SK-N-SH treated with all-trans-retinoic acid at 6 μM for 48 hours (cell line): Measurements from ENCODE around the gene TLL2.
A peak's percentile ranks its signal among the peaks of the same experiment; 100 is the strongest.

Experiments
- ATAC-seq: fragments of 200-7000 bp; cut with Tn5 transposase; 3 replicates; pipeline ENCODE4 v1.9.1; 2020; ENCODE audit warnings: mild to moderate bottlenecking, moderate library complexity
- ARNTL ChIP-seq: fragments of 450-650 bp; formaldehyde crosslinking; IDR thresholded peaks from 2 replicates; pipeline ENCODE4 v1.5.0; 2020; ENCODE audit warnings: low read depth, mild to moderate bottlenecking, moderate library complexity, borderline replicate concordance
- CSDC2 ChIP-seq: fragments of 250-450 bp; sonication (Bioruptor Pico); IDR thresholded peaks from 2 replicates; pipeline ENCODE4 v1.5.0; 2020; ENCODE audit warnings: mild to moderate bottlenecking, moderate library complexity
- CSRNP3 ChIP-seq: fragments of 250-450 bp; sonication (Bioruptor Pico); IDR thresholded peaks from 2 replicates; pipeline ENCODE4 v1.5.1; 2021; ENCODE audit warnings: mild to moderate bottlenecking, moderate library complexity
- ESRRG ChIP-seq: fragments of 250-450 bp; sonication (Bioruptor Pico); IDR thresholded peaks from 2 replicates; pipeline ENCODE4 v1.6.1; 2021; ENCODE audit warnings: mild to moderate bottlenecking
- GLIS3 ChIP-seq: fragments of 250-450 bp; sonication (Bioruptor Pico); IDR thresholded peaks from 2 replicates; pipeline ENCODE4 v1.5.0; 2020; ENCODE audit warnings: mild to moderate bottlenecking, moderate library complexity
- ISL1 ChIP-seq: fragments of 250-450 bp; sonication (Bioruptor Pico); IDR thresholded peaks from 2 replicates; pipeline ENCODE4 v2.1.2; 2022; ENCODE audit warnings: mild to moderate bottlenecking, moderate library complexity
- OSR1 ChIP-seq: fragments of 250-450 bp; sonication (Bioruptor Pico); IDR thresholded peaks from 2 replicates; pipeline ENCODE4 v1.8.0; 2022; ENCODE audit warnings: moderate library complexity, mild to moderate bottlenecking, inconsistent platforms
- PATZ1 ChIP-seq: fragments of 250-450 bp; sonication (Bioruptor Pico); IDR thresholded peaks from 2 replicates; pipeline ENCODE4 v1.8.0; 2020; ENCODE audit warnings: mild to moderate bottlenecking, moderate library complexity, borderline replicate concordance
- PPARA ChIP-seq: fragments of 250-450 bp; sonication (Bioruptor Pico); IDR thresholded peaks from 2 replicates; pipeline ENCODE4 v1.5.0; 2020; ENCODE audit warnings: mild to moderate bottlenecking, borderline replicate concordance
- RARB ChIP-seq: fragments of 250-450 bp; sonication (Bioruptor Pico); IDR thresholded peaks from 2 replicates; pipeline ENCODE4 v1.8.0; 2021; ENCODE audit warnings: mild to moderate bottlenecking, moderate library complexity
- SNAI2 ChIP-seq: fragments of 250-450 bp; sonication (Bioruptor Pico); IDR thresholded peaks from 2 replicates; pipeline ENCODE4 v1.5.0; 2020; ENCODE audit warnings: mild to moderate bottlenecking, moderate library complexity
- TCF4 ChIP-seq: fragments of 250-450 bp; sonication (Bioruptor Pico); IDR thresholded peaks from 2 replicates; pipeline ENCODE4 v1.8.0; 2021; ENCODE audit warnings: mild to moderate bottlenecking, moderate library complexity, borderline replicate concordance
- TOX ChIP-seq: fragments of 250-450 bp; sonication (Bioruptor Pico); IDR thresholded peaks from 2 replicates; pipeline ENCODE4 v1.8.0; 2021; ENCODE audit warnings: mild to moderate bottlenecking, moderate library complexity, borderline replicate concordance
- TSHZ2 ChIP-seq: fragments of 250-450 bp; sonication (Bioruptor Pico); IDR thresholded peaks from 2 replicates; pipeline ENCODE4 v1.5.0; 2020; ENCODE audit warnings: mild to moderate bottlenecking, moderate library complexity
- ZFP3 ChIP-seq: fragments of 250-450 bp; sonication (Bioruptor Pico); IDR thresholded peaks from 2 replicates; pipeline ENCODE4 v1.5.0; 2020; ENCODE audit warnings: mild to moderate bottlenecking, moderate library complexity
- ZFP30 ChIP-seq: fragments of 450-650 bp; formaldehyde crosslinking; IDR thresholded peaks from 2 replicates; pipeline ENCODE4 v1.5.0; 2022; ENCODE audit warnings: mild to moderate bottlenecking, moderate library complexity
- ZNF565 ChIP-seq: fragments of 450-650 bp; formaldehyde crosslinking; conservative IDR thresholded peaks from 2 replicates; pipeline ENCODE4 v1.5.0; 2020; ENCODE audit warnings: low read depth, mild to moderate bottlenecking, moderate library complexity
- ZNF70 ChIP-seq: fragments of 450-650 bp; formaldehyde crosslinking; IDR thresholded peaks from 2 replicates; pipeline ENCODE4 v1.5.0; 2020; ENCODE audit warnings: mild to moderate bottlenecking, moderate library complexity
- ZNF8 ChIP-seq: fragments of 450-650 bp; formaldehyde crosslinking; IDR thresholded peaks from 2 replicates; pipeline ENCODE4 v1.5.0; 2020; ENCODE audit warnings: mild to moderate bottlenecking, moderate library complexity
- TF ChIP-seq, protein P1 (sequence below): fragments of 250-450 bp; sonication (Bioruptor Pico); IDR thresholded peaks from 2 replicates; pipeline ENCODE4 v1.8.0; 2021; ENCODE audit warnings: low read depth, mild to moderate bottlenecking, moderate library complexity, borderline replicate concordance

The TLL2 gene

GRCh38 chr10:96415150-96415890 lies 98.4 kb downstream of the TLL2 start:
- TF ChIP-seq ZFP3 (peak; percentile 95), CSDC2 (CRISPR knock-in tag) (no peak)
- ATAC-seq = no peak

GRCh38 chr10:96414303-96414702 lies 99.4 kb downstream of the TLL2 start:
- ATAC-seq = no peak
- TF ChIP-seq GLIS3 (CRISPR knock-in tag) = no peak

- no peak for ATAC-seq
Observed at GRCh38 chr10:96413151-96413787, 100.5 kb downstream of the TLL2 start.

GRCh38 chr10:96411716-96412320 lies 101.9 kb downstream of the TLL2 start:
- TF ChIP-seq CSDC2 (CRISPR knock-in tag) (no peak), PATZ1 (no peak), ZFP30 (CRISPR knock-in tag) (no peak)
- no peak for ATAC-seq

More at GRCh38 chr10:96413151-96413787, 100.5 kb downstream of the TLL2 start:
- TF ChIP-seq ZNF565 (CRISPR knock-in tag) (no peak), PATZ1 (no peak), SNAI2 (CRISPR knock-in tag) (no peak), RARB (CRISPR knock-in tag) (no peak)

GRCh38 chr10:96410296-96410695 lies 103.4 kb downstream of the TLL2 start:
- ATAC-seq = no peak
- TF ChIP-seq ARNTL (no peak), ESRRG (no peak), TCF4 (CRISPR knock-in tag) (no peak), GLIS3 (CRISPR knock-in tag) (no peak), CSRNP3 (CRISPR knock-in tag) (no peak), PATZ1 (no peak), TSHZ2 (CRISPR knock-in tag) (no peak), PPARA (CRISPR knock-in tag) (no peak), TOX (no peak), ZNF70 (CRISPR knock-in tag) (no peak), OSR1 (CRISPR knock-in tag) (no peak), ZNF565 (CRISPR knock-in tag) (no peak), SNAI2 (CRISPR knock-in tag) (no peak), ISL1 (CRISPR knock-in tag) (no peak), ZNF8 (CRISPR knock-in tag) (no peak), RARB (CRISPR knock-in tag) (no peak)
- TF ChIP-seq, protein P1, sequence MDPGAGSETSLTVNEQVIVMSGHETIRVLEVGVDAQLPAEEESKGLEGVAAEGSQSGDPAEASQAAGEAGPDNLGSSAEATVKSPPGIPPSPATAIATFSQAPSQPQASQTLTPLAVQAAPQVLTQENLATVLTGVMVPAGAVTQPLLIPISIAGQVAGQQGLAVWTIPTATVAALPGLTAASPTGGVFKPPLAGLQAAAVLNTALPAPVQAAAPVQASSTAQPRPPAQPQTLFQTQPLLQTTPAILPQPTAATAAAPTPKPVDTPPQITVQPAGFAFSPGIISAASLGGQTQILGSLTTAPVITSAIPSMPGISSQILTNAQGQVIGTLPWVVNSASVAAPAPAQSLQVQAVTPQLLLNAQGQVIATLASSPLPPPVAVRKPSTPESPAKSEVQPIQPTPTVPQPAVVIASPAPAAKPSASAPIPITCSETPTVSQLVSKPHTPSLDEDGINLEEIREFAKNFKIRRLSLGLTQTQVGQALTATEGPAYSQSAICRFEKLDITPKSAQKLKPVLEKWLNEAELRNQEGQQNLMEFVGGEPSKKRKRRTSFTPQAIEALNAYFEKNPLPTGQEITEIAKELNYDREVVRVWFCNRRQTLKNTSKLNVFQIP (CRISPR knock-in tag) = no peak
